ENCODE results near the gene STXBP4.

DNA sequence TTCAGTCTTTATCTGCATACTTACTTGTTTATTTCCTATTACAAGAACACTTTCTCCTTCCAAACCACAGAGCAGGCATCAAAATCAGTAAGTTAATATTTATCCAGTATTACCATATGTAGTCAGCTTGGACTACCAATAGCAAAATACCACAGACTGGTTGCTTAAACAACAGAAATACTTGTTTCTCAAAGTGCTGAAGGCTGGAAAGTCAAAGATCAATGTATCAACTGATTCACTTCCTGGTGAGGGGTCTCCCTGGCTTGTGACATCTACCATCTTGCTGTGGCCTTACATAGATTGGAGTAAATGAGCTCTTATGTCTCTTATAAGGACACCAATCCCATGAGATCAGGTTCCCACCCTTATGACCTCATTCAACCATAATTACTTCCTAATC is 2.6 kb downstream of the STXBP4 start:
- TF ChIP-seq, protein P1, sequence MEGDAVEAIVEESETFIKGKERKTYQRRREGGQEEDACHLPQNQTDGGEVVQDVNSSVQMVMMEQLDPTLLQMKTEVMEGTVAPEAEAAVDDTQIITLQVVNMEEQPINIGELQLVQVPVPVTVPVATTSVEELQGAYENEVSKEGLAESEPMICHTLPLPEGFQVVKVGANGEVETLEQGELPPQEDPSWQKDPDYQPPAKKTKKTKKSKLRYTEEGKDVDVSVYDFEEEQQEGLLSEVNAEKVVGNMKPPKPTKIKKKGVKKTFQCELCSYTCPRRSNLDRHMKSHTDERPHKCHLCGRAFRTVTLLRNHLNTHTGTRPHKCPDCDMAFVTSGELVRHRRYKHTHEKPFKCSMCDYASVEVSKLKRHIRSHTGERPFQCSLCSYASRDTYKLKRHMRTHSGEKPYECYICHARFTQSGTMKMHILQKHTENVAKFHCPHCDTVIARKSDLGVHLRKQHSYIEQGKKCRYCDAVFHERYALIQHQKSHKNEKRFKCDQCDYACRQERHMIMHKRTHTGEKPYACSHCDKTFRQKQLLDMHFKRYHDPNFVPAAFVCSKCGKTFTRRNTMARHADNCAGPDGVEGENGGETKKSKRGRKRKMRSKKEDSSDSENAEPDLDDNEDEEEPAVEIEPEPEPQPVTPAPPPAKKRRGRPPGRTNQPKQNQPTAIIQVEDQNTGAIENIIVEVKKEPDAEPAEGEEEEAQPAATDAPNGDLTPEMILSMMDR (optimal IDR thresholded peaks at IDR 0.05 in 1 of 3, IDR thresholded peaks at IDR 0.05 in 1 of 3, conservative IDR thresholded peaks at IDR 0.05 in 1 of 3; ENCODE audit: extremely low read depth in 1 of 3, insufficient read depth in 2 of 3, low read length in 3 of 3) = no peak
- no peak for TF ChIP-seq EZH2 (IDR thresholded peaks at IDR 0.05; ENCODE audit: low read length)
